K562 (cell line): ENCODE data around the gene COX10.

Experiments
- EP300 ChIP-seq: IDR thresholded peaks from 2 replicates; pipeline ENCODE4 v1.6.1; 2012; ENCODE audit warnings: low read length, improper control_type of control experiment
- FIP1L1 ChIP-seq: fragments of 200-400 bp; formaldehyde crosslinking; IDR thresholded peaks from 2 replicates; pipeline ENCODE4 v1.6.1; 2018; ENCODE audit warnings: mild to moderate bottlenecking, low read depth, low read length; ENCODE audit not compliant: poor library complexity, severe bottlenecking
- FOS ChIP-seq: IDR thresholded peaks from 3 replicates; pipeline ENCODE4 v1.6.1; 2011; ENCODE audit not compliant: insufficient read length; ENCODE audit errors: extremely low read depth
- MYNN ChIP-seq, 2 experiments: sonication (generic); formaldehyde crosslinking in 1 of 2; IDR thresholded peaks; 2 replicates each; pipeline versions ENCODE4 v1.5.0 to v1.6.1; 2016 to 2020; ENCODE audit warnings: antibody characterized with exemption in 1 of 2, missing genetic modification reagents in 1 of 2
- RAD21 ChIP-seq, 2 experiments: fragments of 250-450 bp in 1 of 2; fragments of 450-650 bp in 1 of 2; sonication (Bioruptor Pico) in 1 of 2; formaldehyde crosslinking in 1 of 2; IDR thresholded peaks in 1 of 2; conservative IDR thresholded peaks in 1 of 2; 2 replicates each; pipeline versions ENCODE4 v1.4.0 to v1.8.0; 2020 to 2022; ENCODE audit warnings: mild to moderate bottlenecking in 2 of 2, moderate library complexity in 1 of 2
- SMAD1 ChIP-seq: fragments of 150-350 bp; IDR thresholded peaks from 2 replicates; pipeline ENCODE4 v1.6.1; 2014; ENCODE audit warnings: low read length, low read depth; ENCODE audit not compliant: partially characterized antibody
- TF ChIP-seq, protein P1 (sequence below): IDR thresholded peaks from 2 replicates; pipeline ENCODE4 v1.6.1; 2016; ENCODE audit warnings: missing genetic modification characterization, missing compliant biosample characterization
- TF ChIP-seq, protein P2 (sequence below): fragments of 450-650 bp; formaldehyde crosslinking; IDR thresholded peaks from 2 replicates; pipeline ENCODE4 v1.4.0; 2020; ENCODE audit warnings: mild to moderate bottlenecking, mixed read lengths
- TF ChIP-seq, protein P3 (sequence below), 3 experiments: IDR thresholded peaks in 2 of 3; conservative IDR thresholded peaks in 1 of 3; 2 replicates each; pipeline ENCODE4 v1.5.1; 2011 to 2012; ENCODE audit warnings: low read length in 3 of 3, mild to moderate bottlenecking in 3 of 3, control low read depth in 2 of 3, improper control_type of control experiment in 1 of 3, inconsistent platforms in 1 of 3, low read depth in 1 of 3, mixed read lengths in 1 of 3, moderate library complexity in 1 of 3; ENCODE audit not compliant: insufficient read depth in 2 of 3
- TF ChIP-seq, protein P4 (sequence below): sonication (generic); formaldehyde crosslinking; IDR thresholded peaks from 2 replicates; pipeline ENCODE4 v1.8.1; 2022; ENCODE audit warnings: missing genetic modification reagents

DNA sequence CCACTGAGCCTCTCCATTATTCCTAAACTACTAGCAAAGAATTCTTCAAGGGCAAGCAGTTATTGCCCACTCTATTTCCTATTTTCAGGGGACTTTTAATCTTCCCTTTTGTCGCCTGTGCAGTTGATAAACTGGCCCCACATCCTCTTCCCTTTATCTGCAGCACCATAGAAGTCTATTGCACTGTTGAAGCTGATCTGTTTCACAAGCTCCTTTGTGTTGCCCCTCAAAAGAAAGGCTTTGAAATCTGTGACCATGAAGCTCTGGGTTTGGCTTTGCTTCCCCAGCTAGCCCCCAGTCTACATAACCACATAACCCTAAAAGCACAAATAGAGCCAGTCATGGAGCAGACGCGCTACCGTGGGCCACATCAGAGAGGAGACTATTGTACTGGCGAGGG is 130.3 kb downstream of the COX10 start:
- TF ChIP-seq, protein P1, sequence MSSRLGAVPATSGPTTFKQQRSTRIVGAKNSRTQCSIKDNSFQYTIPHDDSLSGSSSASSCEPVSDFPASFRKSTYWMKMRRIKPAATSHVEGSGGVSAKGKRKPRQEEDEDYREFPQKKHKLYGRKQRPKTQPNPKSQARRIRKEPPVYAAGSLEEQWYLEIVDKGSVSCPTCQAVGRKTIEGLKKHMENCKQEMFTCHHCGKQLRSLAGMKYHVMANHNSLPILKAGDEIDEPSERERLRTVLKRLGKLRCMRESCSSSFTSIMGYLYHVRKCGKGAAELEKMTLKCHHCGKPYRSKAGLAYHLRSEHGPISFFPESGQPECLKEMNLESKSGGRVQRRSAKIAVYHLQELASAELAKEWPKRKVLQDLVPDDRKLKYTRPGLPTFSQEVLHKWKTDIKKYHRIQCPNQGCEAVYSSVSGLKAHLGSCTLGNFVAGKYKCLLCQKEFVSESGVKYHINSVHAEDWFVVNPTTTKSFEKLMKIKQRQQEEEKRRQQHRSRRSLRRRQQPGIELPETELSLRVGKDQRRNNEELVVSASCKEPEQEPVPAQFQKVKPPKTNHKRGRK (tag): no peak
- TF ChIP-seq RAD21 (CRISPR knock-in tag; conservative IDR thresholded peaks at IDR 0.05 in 1 of 2, IDR thresholded peaks at IDR 0.05 in 1 of 2) (no peak), SMAD1 (no peak), FOS (no peak), FIP1L1 (no peak), EP300 (no peak), MYNN (IDR thresholded peaks at IDR 0.05) (no peak), MYNN (CRISPR knock-in tag; IDR thresholded peaks at IDR 0.05) (no peak)
- TF ChIP-seq, protein P2, sequence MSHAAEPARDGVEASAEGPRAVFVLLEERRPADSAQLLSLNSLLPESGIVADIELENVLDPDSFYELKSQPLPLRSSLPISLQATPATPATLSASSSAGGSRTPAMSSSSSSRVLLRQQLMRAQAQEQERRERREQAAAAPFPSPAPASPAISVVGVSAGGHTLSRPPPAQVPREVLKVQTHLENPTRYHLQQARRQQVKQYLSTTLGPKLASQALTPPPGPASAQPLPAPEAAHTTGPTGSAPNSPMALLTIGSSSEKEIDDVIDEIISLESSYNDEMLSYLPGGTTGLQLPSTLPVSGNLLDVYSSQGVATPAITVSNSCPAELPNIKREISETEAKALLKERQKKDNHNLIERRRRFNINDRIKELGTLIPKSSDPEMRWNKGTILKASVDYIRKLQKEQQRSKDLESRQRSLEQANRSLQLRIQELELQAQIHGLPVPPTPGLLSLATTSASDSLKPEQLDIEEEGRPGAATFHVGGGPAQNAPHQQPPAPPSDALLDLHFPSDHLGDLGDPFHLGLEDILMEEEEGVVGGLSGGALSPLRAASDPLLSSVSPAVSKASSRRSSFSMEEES (CRISPR knock-in tag): no peak
- TF ChIP-seq, protein P3, sequence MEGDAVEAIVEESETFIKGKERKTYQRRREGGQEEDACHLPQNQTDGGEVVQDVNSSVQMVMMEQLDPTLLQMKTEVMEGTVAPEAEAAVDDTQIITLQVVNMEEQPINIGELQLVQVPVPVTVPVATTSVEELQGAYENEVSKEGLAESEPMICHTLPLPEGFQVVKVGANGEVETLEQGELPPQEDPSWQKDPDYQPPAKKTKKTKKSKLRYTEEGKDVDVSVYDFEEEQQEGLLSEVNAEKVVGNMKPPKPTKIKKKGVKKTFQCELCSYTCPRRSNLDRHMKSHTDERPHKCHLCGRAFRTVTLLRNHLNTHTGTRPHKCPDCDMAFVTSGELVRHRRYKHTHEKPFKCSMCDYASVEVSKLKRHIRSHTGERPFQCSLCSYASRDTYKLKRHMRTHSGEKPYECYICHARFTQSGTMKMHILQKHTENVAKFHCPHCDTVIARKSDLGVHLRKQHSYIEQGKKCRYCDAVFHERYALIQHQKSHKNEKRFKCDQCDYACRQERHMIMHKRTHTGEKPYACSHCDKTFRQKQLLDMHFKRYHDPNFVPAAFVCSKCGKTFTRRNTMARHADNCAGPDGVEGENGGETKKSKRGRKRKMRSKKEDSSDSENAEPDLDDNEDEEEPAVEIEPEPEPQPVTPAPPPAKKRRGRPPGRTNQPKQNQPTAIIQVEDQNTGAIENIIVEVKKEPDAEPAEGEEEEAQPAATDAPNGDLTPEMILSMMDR (IDR thresholded peaks at IDR 0.05 in 2 of 3, conservative IDR thresholded peaks at IDR 0.05 in 1 of 3; ENCODE audit: insufficient read depth in 2 of 3, low read depth in 1 of 3, low read length in 3 of 3): no peak
- TF ChIP-seq, protein P4, sequence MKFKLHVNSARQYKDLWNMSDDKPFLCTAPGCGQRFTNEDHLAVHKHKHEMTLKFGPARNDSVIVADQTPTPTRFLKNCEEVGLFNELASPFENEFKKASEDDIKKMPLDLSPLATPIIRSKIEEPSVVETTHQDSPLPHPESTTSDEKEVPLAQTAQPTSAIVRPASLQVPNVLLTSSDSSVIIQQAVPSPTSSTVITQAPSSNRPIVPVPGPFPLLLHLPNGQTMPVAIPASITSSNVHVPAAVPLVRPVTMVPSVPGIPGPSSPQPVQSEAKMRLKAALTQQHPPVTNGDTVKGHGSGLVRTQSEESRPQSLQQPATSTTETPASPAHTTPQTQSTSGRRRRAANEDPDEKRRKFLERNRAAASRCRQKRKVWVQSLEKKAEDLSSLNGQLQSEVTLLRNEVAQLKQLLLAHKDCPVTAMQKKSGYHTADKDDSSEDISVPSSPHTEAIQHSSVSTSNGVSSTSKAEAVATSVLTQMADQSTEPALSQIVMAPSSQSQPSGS (CRISPR knock-in tag): no peak
